A673 (cell line): ENCODE data around the gene GLI2. TPM values are rescaled to one million over a fixed set of nuclear protein-coding genes. Genes with fewer than 3 reads are reported as not detected.

Experiments
- BruUV-seq: library from RNA; stranded (reverse); fragments of 400-500 nt; replicated peaks from 2 replicates; lab custom pipeline; 2021; lab: Mats Ljungman, UMichigan
- CTCF ChIA-PET: fragments of 300-600 bp; sonication (Branson Sonifier 250); formaldehyde crosslinking; loops from one replicate; lab custom pipeline; 2022; ENCODE audit warnings: antibody characterized with exemption; lab: Charles Lee
- POLR2A ChIA-PET: fragments of 300-600 bp; sonication (Branson Sonifier 250); formaldehyde crosslinking; loops from one replicate; lab custom pipeline; 2022; ENCODE audit warnings: antibody characterized with exemption; ENCODE audit not compliant: low non-redundant PET; lab: Charles Lee
- DNase-seq: peaks from one replicate; pipeline ENCODE4 v3.0.0-alpha.2; 2015; ENCODE audit warnings: low spot score
- H3K27ac ChIP-seq: fragments of 200-600 bp; sonication (generic); 2 replicates; pipeline ENCODE4 v1.5.1; 2016; ENCODE audit warnings: mixed run types, low read depth, mild to moderate bottlenecking, mixed read lengths, antibody characterized with exemption, low read length; ENCODE audit not compliant: poor library complexity, severe bottlenecking
- H3K27me3 ChIP-seq: fragments of 200-600 bp; sonication (generic); replicated peaks from 2 replicates; pipeline ENCODE4 v1.6.1; 2017; ENCODE audit warnings: mixed run types, low read depth, mild to moderate bottlenecking, mixed read lengths, antibody characterized with exemption, low read length; ENCODE audit not compliant: insufficient read depth, poor library complexity
- H3K36me3 ChIP-seq: fragments of 200-600 bp; sonication (generic); 2 replicates; pipeline ENCODE4 v1.6.1; 2016; ENCODE audit warnings: mixed run types, mild to moderate bottlenecking, mixed read lengths, antibody characterized with exemption, low read length; ENCODE audit not compliant: insufficient read depth, poor library complexity, severe bottlenecking
- H3K4me1 ChIP-seq: fragments of 200-600 bp; sonication (generic); 2 replicates; pipeline ENCODE4 v1.6.1; 2017; ENCODE audit warnings: mixed run types, mild to moderate bottlenecking, mixed read lengths, antibody characterized with exemption, low read length; ENCODE audit not compliant: insufficient read depth, poor library complexity, severe bottlenecking
- H3K4me3 ChIP-seq: fragments of 200-600 bp; sonication (generic); 2 replicates; pipeline ENCODE4 v1.5.1; 2016; ENCODE audit warnings: low read depth, mixed run types, mild to moderate bottlenecking, mixed read lengths, low read length; ENCODE audit not compliant: poor library complexity, severe bottlenecking
- H3K9me3 ChIP-seq: fragments of 200-600 bp; sonication (generic); 2 replicates; pipeline ENCODE4 v1.6.1; 2016; ENCODE audit warnings: mixed run types, low read depth, mild to moderate bottlenecking, mixed read lengths, antibody characterized with exemption, low read length; ENCODE audit not compliant: poor library complexity, severe bottlenecking
- EZH2 ChIP-seq: fragments of 200-600 bp; sonication (generic); IDR thresholded peaks from 2 replicates; pipeline ENCODE4 v1.6.1; 2017; ENCODE audit warnings: borderline replicate concordance, low read depth, mild to moderate bottlenecking, mixed read lengths, antibody characterized with exemption, low read length; ENCODE audit not compliant: poor library complexity, severe bottlenecking
- intact Hi-C: fragments of 100-400 bp; cut with micrococcal nuclease; formaldehyde crosslinking; loops from one replicate; pipeline ENCODE4 v1.10.0; 2022; ENCODE audit not compliant: unreplicated experiment
- total RNA-seq: library from RNA; stranded (reverse); gene quantifications from 2 replicates; pipeline ENCODE4 v1.2.3, GENCODE V29; 2021
- TF ChIP-seq, protein P1 (sequence below): fragments of 300-800, 200-600 bp; sonication (generic); conservative IDR thresholded peaks from 2 replicates; pipeline ENCODE4 v1.5.1; 2017; ENCODE audit warnings: low read depth, mild to moderate bottlenecking, antibody characterized with exemption, low read length, moderate library complexity, mixed read lengths

Gene GLI2
- total RNA-seq, 1 experiment from 2014 or later, result 8.1 TPM

DNA sequence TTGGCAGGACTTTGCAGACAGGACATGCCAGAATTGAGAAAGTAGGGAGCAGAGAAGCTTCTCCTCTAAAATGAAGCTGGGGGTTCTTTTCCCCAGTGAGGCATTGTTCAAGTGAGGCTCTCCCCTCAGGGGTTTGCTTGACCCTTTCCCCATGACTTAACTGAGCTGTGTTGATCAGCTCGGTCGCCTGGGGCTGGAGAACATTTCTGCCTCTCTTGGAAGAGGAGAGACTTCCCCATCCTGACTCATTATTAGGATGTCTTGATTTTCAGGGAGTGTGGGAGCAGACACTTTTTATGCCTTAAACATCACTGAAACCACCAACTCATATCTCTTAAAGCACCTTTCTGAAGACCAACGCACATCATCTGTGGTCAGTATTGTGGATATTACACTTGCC is 27.9 kb upstream of the GLI2 start:
- no TSS peak for BruUV-seq
- intact Hi-C loops, result no loop called here
- Histone ChIP-seq H3K4me3 (no peak overlapping the region), H3K36me3 (no peaks in the 10 kb centered on the region), H3K27me3 (no peaks in the 10 kb centered on the region), H3K27ac (no peak overlapping the region), H3K9me3 (no peaks in the 10 kb centered on the region), H3K4me1 (no peaks in the 10 kb centered on the region)
- ChIA-PET POLR2A (no interaction called here), CTCF (no interaction called here)
- no peak for TF ChIP-seq EZH2
- TF ChIP-seq, protein P1, sequence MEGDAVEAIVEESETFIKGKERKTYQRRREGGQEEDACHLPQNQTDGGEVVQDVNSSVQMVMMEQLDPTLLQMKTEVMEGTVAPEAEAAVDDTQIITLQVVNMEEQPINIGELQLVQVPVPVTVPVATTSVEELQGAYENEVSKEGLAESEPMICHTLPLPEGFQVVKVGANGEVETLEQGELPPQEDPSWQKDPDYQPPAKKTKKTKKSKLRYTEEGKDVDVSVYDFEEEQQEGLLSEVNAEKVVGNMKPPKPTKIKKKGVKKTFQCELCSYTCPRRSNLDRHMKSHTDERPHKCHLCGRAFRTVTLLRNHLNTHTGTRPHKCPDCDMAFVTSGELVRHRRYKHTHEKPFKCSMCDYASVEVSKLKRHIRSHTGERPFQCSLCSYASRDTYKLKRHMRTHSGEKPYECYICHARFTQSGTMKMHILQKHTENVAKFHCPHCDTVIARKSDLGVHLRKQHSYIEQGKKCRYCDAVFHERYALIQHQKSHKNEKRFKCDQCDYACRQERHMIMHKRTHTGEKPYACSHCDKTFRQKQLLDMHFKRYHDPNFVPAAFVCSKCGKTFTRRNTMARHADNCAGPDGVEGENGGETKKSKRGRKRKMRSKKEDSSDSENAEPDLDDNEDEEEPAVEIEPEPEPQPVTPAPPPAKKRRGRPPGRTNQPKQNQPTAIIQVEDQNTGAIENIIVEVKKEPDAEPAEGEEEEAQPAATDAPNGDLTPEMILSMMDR, result no peak
- no peak for DNase-seq

DNA sequence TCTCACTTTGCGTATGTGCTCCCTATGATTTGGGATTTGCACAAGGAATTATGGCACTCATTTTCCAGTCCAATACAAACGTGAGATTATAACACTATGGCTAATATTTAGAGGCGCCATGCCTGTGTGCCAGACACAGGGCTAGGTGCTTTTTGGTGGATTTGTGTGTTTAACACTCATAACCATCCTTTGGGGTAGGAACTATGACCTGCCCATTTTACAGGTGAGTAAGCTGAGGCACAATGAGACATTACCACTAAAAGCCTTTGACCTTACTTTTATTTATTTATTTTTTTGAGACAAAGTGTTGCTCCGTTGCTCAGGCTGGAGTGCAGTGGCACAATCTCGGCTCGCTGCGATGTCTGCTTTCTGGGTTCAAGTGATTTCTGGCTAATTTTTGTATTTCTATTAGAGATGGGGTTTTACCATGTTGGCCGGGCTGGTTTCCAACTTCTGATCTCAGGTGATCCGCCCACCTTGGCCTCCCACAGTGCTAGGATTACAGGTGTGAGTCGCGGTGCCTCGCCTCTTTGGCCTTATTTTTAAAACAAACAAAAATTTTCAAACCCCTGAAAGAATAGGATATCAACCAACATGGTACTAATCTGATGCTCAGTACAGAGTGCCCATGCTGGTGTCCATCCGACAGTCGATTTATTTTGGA is 26.6 kb upstream of the GLI2 start:
- TF ChIP-seq, protein P1, result no peak
- TF ChIP-seq EZH2, result no peak
- no TSS peak for BruUV-seq
- DNase-seq, result no peak
- Histone ChIP-seq H3K27ac (no peak overlapping the region), H3K9me3 (no peaks in the 10 kb centered on the region), H3K27me3 (no peaks in the 10 kb centered on the region), H3K4me1 (no peaks in the 10 kb centered on the region), H3K36me3 (no peaks in the 10 kb centered on the region), H3K4me3 (no peak overlapping the region)
- ChIA-PET POLR2A (no interaction called here), CTCF (no interaction called here)
- intact Hi-C loops, result no loop called here

DNA sequence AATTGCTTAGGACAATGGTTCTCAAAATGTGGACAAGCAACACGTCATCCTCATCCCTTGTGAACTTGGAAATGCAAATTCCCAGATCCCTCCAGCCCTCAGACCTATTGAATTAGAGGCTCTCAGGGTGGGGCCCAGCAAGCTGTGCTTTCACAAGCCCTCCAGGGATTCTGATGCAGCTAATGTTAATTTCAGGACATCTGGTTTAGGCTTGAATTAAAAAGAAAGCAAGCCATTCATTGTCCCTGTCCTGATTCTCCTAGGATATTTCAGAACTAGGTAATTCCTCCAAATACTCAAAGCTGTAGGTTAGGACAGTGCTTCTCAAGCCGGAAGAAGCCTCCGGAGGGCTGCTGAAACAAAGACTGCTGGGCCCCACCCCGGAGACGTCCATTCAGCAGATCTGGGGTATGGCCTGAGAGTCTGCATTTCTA is 26.0 kb upstream of the GLI2 start:
- no peak for TF ChIP-seq EZH2
- Histone ChIP-seq H3K9me3 (no peaks in the 10 kb centered on the region), H3K36me3 (no peaks in the 10 kb centered on the region), H3K27me3 (no peaks in the 10 kb centered on the region), H3K4me1 (no peaks in the 10 kb centered on the region), H3K4me3 (no peak overlapping the region), H3K27ac (no peak overlapping the region)
- DNase-seq, result no peak
- ChIA-PET POLR2A (no interaction called here), CTCF (no interaction called here)
- intact Hi-C loops, result no loop called here
- BruUV-seq, result no TSS peak

DNA sequence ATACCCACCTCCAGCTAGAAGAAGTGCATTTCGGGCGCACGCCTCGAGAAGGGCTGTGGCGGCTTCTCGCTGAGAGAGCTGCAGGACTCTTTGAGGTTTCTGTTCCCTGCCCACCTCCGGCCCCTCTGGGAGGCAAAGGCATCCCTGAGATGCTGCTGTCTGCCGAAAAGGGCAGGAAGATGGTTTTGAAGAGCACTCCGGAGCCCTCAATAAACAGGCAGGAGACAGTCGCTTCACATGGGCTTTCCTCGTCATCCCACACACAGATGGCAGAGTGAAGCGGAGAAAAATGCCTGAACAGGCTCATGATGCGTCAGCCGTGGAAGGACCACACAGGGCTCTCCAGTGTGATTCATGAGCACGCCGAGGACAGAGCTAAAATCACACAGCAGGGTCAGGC is 25.4 kb upstream of the GLI2 start:
- Histone ChIP-seq H3K9me3 (no peaks in the 10 kb centered on the region), H3K36me3 (no peaks in the 10 kb centered on the region), H3K4me1 (peaks cover under 1% of the 10 kb centered on the region), H3K27me3 (no peaks in the 10 kb centered on the region), H3K4me3 (no peak overlapping the region), H3K27ac (no peak overlapping the region)
- CTCF ChIA-PET, result no interaction called here
- no TSS peak for BruUV-seq
- no peak for DNase-seq
- POLR2A ChIA-PET, result no interaction called here
- no peak for TF ChIP-seq EZH2
- TF ChIP-seq, protein P1, result no peak
- intact Hi-C loops, result no loop called here
